Neural progenitor cell (in vitro differentiated cells): ENCODE measurements around the gene LRRC25.

ENCODE experiments used
- EZH2 ChIP-seq: fragments of 200-600 bp; sonication (generic); IDR thresholded peaks from 2 replicates; pipeline ENCODE4 v1.6.1; 2017; ENCODE audit warnings: antibody characterized with exemption, mild to moderate bottlenecking, moderate library complexity
- EZH2phosphoT487 ChIP-seq: fragments of 200-600 bp; sonication (generic); IDR thresholded peaks from 2 replicates; pipeline ENCODE4 v1.6.1; 2017; ENCODE audit warnings: antibody characterized with exemption
- TF ChIP-seq, protein P1 (sequence below): fragments of 200-600 bp; sonication (generic); IDR thresholded peaks from 2 replicates; pipeline ENCODE4 v1.5.1; 2017; ENCODE audit warnings: antibody characterized with exemption, mild to moderate bottlenecking

DNA sequence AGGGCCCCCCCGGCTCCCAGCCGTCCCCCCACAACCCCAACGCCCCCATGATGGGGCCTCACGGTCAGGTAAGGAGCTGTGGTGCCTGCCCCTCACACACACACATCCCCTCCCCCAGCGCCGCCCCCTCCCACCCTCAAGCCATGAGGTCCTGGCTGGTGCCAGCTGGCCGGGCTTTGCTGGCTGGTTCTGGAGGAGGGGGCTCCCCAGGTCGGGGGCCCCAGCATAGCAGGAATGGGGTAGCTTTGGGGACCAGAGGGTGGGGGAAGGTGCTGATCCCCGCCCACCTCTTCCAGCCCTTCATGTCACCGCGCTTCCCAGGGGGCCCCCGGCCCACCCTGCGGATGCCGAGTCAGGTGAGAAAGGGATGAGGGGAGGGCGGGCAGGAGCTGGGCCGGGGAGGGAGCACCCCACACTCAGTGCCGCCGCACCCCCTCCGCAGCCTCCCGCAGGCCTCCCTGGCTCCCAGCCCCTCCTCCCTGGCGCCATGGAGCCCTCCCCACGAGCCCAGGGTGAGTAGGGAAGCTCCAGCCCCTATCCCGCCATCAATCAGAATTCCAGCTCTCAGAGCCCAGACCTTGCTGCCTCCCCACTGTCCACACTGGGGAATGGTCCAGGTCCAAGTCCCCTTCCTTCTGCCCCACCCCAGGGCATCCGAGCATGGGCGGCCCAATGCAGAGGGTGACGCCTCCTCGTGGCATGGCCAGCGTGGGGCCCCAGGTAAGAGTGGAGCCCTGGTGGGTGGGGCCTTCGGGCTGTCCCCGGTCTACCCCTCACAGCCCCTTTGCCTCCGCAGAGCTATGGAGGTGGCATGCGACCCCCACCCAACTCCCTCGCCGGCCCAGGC, 34.2 kb upstream of the LRRC25 start:
- TF ChIP-seq, protein P1, sequence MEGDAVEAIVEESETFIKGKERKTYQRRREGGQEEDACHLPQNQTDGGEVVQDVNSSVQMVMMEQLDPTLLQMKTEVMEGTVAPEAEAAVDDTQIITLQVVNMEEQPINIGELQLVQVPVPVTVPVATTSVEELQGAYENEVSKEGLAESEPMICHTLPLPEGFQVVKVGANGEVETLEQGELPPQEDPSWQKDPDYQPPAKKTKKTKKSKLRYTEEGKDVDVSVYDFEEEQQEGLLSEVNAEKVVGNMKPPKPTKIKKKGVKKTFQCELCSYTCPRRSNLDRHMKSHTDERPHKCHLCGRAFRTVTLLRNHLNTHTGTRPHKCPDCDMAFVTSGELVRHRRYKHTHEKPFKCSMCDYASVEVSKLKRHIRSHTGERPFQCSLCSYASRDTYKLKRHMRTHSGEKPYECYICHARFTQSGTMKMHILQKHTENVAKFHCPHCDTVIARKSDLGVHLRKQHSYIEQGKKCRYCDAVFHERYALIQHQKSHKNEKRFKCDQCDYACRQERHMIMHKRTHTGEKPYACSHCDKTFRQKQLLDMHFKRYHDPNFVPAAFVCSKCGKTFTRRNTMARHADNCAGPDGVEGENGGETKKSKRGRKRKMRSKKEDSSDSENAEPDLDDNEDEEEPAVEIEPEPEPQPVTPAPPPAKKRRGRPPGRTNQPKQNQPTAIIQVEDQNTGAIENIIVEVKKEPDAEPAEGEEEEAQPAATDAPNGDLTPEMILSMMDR: no peak
- TF ChIP-seq EZH2: no peak
- TF ChIP-seq EZH2phosphoT487: no peak
